Uterus (tissue), 2 donors: ENCODE data around the gene TNPO3.

Experiments used
- POLR2A ChIP-seq, 2 donors: fragments of 450-650 bp; IDR thresholded peaks; one replicate each; pipeline ENCODE4 v1.6.1; 2016; ENCODE audit warnings: antibody characterized with exemption in 2 of 2, mild to moderate bottlenecking in 1 of 2, moderate library complexity in 1 of 2
- TF ChIP-seq, protein P1 (sequence below), 4 experiments: fragments of 200-600 bp in 2 of 4; fragments of 450-650 bp in 2 of 4; sonication (generic) in 2 of 4; IDR thresholded peaks; one replicate each; pipeline ENCODE4 v1.5.1; 2016 to 2019; ENCODE audit warnings: antibody characterized with exemption in 4 of 4, mild to moderate bottlenecking in 2 of 4, moderate library complexity in 1 of 4

DNA sequence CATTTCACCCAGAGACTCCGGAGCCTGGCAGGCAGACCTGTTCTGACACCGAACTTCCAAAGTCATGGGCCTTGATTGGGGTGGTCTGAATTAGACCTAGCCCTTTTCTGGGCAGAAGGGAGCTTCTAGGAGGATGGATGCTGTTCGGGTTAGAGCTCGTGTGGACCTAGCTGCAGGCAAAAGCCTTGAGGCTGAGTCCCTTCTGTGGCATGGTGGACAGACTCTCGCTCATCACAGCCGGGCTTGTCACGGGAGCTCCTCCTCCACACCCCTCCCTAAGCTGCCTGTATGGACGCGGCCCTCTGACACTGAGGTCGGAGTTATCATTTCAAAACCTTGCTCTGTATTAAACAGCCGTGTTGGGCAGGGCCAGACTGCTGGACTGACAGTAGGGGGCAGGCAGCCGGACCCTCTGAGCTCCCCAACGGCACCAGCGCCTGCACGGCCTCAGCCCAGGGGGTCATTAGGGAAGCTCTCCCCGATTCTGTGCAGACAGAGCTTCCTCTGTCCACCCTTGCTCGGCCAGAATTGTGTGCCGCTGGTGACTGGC lies 115.0 kb downstream of the TNPO3 start:
- TF ChIP-seq, protein P1, sequence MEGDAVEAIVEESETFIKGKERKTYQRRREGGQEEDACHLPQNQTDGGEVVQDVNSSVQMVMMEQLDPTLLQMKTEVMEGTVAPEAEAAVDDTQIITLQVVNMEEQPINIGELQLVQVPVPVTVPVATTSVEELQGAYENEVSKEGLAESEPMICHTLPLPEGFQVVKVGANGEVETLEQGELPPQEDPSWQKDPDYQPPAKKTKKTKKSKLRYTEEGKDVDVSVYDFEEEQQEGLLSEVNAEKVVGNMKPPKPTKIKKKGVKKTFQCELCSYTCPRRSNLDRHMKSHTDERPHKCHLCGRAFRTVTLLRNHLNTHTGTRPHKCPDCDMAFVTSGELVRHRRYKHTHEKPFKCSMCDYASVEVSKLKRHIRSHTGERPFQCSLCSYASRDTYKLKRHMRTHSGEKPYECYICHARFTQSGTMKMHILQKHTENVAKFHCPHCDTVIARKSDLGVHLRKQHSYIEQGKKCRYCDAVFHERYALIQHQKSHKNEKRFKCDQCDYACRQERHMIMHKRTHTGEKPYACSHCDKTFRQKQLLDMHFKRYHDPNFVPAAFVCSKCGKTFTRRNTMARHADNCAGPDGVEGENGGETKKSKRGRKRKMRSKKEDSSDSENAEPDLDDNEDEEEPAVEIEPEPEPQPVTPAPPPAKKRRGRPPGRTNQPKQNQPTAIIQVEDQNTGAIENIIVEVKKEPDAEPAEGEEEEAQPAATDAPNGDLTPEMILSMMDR (IDR thresholded peaks at IDR 0.05) = no peak
- TF ChIP-seq POLR2A (IDR thresholded peaks at IDR 0.05) = no peak
